Hematopoietic multipotent progenitor cell treated with erythropoietin and hydrocortisone succinate and interleukin-3 and kit ligand, for 8 days (in vitro differentiated cells): Measurements from ENCODE around the gene PPP2R2B.

Source experiments
- DNase-seq: peaks from one replicate; pipeline ENCODE4 v3.0.0-alpha.2; 2015

The PPP2R2B gene

DNA sequence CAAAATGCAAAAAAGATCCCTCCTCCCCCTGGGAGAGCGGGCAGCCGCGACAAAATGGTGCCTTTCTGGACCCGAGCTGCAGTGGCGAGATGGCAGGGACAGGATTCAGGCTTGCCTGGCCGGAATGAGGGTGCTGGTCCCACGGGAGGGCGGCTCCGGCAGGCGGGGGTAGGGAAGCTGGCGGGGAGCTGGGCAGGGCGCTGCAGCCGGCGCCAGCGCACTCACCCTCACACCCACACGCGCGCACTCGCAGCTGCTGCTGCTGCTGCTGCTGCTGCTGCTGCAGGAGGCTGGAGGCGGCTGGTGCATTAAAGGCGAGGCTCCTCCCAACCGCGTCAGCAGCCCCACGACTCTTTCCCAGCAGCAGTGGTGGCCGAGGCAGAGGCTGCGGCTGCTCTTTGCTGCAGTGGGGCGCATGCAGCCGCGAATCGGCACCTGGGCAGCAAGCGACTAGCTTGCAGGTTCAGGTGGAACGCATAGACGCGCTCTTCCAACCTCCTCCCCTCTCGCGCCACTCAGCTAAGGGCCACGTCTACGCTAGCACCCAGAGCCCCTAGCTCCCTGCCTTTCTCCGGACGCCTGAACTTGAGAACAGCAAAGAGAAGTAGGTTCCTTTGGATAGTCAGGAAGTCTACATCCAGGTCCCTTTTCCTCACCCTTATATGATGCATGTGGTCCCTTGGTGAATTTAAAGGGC is at the start of gene PPP2R2B:
Gene PPP2R2B, minus strand, starts transcription at position 282 of the 697 bp plus-strand sequence.
- no peak for DNase-seq

DNA sequence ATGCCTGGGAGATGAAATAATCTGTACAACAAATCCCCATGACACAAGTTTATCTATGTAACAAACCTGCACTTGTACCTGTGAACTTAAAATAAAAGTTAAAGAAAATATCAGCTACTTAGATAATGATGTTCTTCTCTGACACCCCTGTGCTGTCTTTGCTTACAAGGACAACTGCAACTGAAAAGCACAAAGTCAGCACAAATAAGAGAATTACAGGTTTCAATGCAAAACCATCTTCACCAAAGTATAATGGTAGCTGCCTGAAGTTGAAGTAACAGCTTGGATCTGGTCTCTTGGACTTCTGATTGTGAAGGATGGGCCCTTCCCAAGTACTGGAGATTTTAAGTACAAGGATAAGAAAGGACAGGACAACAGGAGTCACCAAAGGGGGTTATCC is 45.6 kb upstream of the PPP2R2B start:
- no peak for DNase-seq

DNA sequence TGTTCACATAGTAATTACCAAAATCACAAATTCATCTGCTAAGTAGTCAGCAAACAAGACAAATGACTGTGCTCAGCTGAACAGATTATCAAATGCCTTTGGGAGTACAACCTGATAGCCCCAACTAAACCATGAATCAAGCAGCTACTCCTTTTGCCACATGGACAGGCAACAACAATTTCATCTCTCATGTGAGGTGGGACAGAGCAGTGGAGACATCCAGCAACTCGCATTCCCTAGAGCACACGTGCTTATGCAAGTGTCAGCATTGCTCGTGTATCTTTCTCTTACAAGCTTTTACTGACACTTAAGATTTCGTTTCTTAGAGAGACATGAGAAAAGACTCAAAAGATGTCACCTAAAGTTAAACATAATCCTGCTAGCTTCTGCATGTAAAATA is 42.7 kb upstream of the PPP2R2B start:
- DNase-seq, result no peak

DNA sequence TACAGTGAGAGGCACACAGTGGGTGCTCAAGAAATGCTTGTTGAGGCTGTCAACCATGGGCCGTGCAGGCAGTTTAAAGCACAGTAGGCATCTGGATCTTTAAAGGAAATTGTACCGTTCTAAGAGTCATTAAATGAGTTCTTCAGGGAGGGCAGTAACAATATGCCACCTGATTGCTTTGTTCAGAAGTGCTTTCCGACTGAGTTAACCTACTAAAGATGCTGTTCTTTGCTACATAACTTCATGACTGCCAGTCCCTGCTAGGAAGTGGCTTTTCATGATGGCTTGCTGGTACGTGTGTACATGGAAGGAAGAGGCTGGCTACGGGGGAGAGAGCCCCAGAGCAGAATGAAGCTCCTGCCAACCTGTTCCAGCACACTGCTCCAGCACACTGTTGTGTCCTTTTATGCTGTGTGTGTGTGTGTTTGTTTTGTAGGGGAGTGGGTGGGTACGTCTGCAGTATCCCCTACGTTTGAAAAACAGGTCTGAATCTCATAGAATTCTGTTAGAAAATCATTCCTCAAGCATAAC is 41.9 kb upstream of the PPP2R2B start:
- no peak for DNase-seq

DNA sequence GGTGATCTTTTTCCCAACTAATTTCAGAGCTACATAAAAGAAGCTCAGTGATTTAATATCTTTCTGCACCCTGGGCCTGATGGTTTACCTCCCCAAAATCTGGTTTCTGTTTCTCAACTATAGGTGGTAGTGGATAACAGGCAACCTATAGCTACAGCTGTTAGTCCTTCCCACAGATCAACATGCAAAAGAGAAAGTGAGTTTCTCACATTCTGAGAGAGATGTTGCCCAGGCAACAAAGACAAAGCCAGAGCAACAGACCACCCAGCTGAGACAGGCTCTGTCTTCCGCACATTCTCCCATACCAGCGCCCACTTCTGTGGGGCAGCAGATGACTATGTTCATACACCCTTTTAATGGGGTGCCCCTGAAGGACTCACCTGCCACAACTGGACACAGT is 40.7 kb upstream of the PPP2R2B start:
- DNase-seq, result no peak

DNA sequence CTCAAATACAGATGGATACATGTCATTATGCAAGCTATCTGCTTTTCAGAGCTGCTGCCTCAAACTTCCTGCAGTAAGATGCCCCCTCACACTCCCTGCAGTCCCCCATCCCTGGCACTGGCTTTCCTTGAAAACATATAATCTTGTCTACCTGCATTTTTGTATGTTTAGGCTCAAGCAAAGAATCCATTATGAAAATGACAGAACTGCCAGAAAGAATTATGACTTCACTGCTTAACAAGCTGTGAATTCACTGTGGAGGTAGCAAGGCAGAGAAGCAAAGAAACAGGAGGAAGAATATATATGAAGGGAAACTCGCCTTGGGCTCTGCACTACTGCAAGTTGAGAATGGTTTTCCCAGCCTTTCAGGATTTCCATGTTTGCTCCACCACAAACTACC is 39.4 kb upstream of the PPP2R2B start:
- DNase-seq, result no peak

DNA sequence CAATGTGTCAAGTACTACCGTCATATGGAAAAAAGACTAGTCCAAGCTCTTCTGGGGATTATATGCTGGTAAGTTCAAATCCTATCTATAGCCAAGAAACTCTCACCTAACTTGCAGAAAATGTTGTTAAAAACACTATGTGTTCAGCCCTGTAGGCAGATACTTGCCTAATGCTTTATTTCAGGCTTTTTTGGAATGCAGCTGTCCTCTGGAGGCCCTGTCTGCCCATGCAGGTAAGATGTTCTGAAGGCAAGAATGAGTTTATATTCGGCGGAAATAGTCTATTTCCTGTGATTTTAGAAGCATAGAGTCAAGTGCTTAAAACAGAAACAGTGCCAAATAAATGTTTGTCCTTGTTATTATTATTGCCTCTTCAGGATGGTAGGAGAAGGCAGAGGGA is 34.3 kb upstream of the PPP2R2B start:
- no peak for DNase-seq

DNA sequence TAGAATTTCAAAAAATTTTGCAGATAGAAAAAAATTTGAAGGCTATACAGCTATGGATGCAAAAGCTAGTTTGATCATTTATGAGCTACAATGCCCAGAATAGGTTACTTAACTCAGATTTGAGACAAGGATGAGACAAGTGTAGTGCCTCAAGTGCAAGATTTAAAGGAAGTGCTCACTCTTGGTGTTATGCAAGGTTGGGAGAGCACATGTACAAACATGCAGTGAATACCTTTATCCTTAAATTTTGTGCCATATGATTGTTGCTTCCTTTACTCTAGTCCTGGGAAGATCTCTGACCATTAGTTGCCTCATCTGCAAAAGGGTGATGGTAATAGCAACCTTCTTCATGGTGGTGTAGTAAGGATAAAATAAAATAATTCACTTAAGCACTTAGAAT is 31.7 kb upstream of the PPP2R2B start:
- no peak for DNase-seq

DNA sequence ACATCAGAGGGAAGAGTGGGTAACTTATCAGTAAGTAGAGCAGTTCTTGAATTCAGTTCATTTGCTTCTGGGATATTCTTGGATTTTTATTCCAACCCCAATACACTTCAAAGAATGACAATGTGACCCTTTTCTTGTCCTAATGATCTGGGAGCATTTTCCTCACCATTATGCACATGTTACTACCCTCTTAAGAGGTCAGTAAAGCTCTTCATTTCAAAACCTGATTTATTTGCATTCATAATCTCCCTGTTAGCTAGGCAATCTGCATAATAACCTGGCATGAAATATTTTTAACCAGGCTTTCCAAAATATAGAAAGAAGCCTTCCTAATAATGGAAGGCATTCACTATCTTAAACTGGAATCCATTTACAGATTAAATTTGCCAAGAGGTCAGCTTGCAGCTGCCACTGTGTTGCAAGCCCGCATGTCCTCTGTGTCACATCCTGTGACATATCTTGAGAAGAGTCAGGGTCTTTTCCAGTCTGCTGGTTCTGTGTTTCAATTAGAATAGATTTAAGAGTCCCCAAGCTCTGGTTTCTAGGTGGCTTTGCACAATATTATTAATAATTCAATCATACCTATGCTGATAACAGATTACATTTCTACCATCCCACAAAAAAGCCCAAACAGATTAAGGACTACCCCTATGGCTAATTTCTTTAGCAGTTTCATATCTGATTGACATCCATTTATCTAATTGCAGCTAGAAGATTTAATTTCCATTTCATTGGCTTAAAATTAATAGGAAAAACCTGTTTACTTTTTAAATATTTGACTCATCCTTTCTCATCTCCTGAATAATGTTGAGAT is 30.9 kb upstream of the PPP2R2B start:
- no peak for DNase-seq

DNA sequence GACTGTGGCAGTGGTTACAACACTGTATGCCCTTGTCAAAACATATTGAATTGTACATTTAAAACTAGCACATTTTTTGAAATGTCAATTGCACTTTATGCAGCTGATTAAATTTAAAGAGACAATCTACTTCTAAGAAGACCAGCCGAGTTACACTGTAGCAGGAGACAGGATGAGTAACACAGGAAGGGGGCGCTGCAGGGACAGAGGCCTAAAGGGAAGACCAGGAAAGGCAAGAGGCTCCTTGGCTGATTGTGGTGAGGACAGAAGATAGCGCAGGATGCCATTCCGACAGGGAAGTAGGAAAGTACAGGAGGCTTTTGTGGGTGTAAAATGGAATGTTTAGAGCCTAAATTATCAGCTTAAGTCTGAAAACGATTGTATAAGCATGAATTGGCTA is 28.2 kb upstream of the PPP2R2B start:
- DNase-seq, result no peak

DNA sequence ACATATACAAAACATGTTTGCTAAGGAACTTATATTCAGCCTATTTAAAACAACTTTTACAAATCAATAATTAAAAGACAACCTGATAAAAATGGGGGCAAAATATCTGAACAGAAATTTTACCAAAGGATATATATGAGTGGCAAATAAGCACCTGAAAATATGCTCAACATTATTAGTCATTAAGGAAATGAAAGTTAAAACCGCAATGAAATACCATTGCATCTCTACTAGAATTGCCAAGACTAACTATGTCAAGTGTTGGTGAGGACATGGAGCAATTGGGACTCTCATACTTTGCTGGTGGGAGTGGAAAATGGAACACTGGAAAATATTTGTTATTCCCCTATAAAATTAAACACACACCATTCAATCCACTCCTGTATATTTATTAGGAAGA is 26.3 kb upstream of the PPP2R2B start:
- no peak for DNase-seq

DNA sequence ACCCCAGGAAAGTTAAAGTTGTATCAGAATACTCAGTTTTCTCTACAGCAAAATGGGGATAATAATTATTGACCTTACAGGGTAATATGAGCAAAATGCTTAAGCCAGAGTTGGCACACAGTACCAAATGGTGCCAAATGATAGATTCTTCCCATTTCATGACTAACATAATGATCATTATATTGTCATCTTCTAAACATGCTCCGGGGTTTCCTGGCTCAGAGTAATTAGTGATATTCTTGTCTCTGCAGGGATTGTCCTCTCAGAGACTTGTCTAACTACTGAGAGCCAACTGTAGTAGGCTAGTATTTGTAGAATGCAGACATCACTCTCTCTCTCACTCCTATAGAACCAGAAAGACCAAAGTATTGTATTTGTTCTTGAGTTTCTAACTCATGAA is 25.2 kb upstream of the PPP2R2B start:
- no peak for DNase-seq

DNA sequence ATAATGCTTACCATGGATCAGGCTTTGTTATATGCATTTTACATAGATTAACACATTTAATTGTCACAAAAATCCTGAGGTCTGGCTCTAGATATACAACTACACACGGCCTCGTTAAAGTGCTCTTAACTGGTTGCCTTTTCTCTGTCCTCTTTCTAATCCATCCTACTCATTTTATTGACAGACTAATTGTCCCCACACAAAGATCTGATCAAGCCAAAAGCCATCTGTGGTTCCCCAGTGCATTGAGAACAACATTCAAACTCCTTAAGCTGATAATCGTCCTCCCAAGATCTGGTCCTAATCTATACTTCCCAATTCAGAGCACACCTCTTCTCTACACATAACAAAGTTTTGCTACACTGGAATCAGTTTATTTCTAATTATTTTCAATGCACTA is 23.9 kb upstream of the PPP2R2B start:
- DNase-seq, result no peak

DNA sequence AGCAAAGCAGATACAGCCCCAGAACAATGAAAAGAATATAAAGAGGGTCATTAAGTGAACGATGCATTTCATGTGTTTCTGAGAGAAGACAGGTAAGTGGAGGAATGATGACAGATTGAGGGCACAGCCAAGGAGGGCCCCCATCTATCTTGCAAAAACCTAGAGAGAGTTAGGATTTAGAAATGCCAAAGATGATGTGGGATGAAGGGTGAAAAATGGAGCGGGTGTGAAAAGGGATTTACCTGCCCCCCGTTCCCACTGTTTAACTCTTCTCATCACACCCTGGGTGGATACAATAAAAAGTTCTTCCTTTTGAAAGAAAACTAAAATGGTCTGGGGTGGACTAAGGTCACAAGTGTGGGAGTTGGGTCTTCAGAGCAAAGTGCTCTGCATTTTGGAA is 18.5 kb upstream of the PPP2R2B start:
- no peak for DNase-seq

DNA sequence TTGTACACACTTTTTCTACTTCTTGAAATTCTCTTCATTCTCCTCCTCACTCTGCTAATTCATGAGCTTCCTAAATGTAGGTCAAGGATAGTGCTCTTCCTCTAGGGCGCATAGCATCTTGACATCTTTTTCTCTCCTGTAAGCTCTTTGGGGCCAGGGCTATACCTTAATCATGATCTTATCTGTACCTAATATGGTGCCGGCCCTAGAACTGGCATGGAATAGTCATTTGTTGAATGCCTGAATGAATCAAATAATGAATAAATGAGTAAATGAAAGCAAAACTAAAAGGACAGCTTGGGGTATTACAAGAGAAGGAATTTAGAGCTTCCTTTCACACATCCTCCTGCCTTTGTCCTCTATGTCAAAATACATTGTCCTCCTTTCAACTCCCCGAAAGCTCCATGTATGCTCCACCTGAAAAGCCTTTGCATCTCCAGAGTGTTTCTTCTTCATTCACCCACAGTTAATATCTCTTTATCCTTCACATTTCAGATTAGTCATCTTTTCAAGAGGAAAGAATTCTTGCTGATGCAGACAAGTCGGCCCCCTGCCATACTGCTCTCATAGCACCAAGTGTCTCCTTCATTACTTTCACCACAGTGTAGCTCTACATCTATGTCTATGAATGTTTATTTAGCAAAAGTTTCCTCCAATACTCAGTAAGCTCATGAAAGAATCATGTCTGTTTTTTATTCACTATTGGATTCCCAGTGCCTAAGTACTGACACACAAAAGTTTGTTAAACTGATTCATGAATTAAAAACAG is 16.4 kb upstream of the PPP2R2B start:
- DNase-seq, result no peak

DNA sequence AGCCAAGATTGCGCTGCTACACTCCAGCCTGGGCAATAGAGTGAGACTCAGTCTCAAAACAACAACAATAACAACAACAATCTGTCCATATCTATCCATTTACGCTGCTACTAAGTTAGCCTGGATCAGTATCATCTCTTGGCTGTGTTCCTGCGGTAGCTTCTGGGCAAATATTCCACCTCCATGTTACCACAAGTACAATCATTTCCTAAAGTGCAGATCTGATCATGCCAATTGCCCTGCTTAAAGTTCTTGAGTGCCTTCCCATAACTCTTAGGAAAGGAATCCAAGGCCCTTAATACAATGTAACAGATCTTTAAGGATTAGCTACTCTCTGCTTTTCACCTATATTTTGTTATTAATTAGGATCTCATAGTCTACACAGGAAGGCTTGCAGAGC is 15.4 kb upstream of the PPP2R2B start:
- no peak for DNase-seq

DNA sequence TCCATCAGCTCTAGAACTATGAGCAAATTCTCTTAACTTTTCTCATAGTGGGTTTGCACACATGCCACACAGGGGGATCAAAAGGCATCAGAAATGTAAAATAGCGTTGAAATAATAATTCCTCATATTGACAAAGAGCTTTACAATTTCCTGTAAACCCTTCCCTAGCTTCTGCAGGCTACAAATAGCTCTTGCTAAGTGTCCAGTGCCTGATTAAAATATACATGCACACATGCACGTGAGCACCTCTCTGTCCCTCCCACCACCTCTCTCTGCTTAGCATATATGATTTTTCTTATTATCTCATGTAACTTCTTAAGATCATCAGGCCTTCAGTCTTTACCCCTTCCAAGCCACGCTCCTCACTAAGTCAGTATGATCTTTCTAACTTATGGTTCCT is 13.7 kb upstream of the PPP2R2B start:
- DNase-seq, result no peak

DNA sequence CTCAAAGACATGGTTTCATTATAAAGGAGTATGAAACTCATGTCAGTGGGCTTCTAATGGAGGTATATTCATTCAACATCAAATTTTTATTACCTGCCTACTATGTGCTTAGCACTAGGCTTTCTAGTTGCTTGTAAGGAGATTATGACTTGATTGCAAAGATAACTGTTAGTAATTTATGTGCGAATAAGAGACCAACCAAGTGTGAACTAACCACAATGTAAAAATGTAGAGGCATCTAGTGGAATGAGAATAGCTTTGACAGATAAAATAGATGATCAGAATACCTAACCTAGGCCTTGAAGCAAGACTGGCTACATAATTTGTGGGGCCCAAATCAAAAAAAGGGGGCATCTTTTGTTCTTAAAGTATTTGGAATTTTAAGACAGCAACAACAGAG is 13.0 kb upstream of the PPP2R2B start:
- DNase-seq, result no peak

DNA sequence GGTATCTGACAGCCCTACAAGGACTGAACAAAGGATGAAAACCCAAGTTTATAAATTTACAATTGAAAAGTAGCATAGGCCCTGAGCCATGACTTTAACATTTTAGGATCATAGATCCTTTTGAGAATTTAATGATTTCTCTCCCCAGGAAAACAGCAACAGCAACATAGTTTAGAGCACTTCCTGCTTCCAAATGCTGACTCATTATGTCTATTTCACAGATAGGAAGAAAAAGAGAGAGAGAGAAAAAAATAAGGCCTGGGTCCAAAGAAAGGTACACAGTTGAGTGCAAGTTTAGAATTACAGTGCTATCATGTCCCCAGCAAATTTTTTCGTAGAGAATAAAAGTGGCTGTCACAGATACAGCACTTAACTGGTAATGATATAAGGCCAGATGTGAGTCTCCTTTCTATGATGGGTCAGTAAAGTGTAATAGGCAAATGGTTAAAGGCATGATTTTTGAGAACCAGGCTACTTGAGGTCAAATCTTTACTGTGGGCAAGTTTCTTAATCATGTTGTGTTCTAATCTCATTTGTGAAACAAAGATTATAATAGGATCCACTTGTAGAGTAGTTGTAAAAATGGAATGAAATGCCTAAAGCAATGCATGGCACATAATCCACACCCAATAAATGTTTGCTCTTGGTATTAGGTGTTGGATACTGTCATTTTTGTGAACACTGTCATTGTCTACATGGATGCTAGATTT is 12.3 kb upstream of the PPP2R2B start:
- DNase-seq, result no peak

DNA sequence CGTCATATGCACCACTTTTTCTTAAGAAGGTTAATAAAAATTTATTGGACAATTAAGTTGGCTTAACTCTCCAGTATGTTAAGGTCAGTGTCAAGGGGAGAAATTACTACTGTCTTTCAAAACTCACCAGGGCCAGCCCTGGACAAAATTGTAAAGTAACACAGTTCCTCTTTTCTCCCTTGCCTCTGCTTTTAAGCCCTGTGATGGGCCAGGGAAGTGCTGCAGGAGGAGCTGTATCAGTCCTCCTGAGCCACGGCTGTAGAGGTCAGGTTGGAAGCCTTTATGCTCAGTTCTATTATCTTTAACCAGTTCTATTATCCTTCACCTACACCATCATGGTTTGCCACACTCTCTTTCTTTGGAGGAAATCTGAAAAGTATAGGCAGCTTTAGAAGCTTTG is 11.5 kb upstream of the PPP2R2B start:
- DNase-seq, result no peak

DNA sequence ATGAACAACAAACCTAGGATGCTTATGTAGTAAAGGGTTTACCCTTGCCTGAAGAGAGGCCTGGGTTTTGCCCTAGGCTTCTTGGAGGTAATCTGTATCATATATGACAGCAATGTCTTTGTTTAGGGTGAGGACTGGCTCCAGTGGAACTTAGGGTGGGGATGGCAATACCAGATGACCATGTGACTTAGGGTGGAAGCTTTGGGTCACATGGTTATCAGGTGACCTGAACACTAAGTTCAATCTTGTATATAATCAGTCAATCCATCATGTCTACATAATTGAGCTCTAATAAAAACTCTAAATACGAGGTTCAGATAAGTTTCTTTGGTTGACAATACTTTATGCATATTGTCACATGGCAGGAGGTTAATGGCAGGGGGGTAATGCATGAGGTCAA is 10.6 kb upstream of the PPP2R2B start:
- no peak for DNase-seq

DNA sequence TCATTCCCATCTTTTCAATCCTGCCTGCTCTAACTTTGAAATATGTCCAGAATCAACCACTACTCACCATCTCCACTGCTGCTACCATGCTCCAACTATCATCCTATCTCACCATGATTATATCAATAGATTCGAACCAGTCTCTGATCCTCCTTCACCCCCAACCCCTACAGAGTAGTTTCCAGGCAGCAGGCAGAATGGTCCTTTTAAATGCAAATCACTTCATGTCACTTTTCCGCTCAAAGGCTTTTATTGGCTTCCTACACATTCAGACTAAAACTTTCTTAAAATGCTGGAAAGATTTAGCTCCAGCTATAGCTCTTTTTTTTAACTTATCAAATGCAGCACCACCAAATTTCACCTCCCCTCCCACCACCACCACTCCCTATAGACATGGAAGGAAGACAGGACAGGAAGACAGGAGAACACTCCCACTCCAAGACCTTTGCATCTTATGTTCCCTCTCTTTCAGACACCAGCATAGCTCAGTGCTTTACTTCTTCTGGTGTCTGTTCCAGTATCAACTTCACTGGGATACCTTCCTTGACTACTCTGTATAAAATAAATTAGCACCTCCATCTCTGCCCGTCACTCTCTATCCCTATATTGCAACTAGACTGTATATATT is 9.9 kb upstream of the PPP2R2B start:
- no peak for DNase-seq
